Liver (tissue), 9 donors: ENCODE measurements around the gene ZC3H11A. TPM values are rescaled to one million over a fixed set of nuclear protein-coding genes. Genes with fewer than 3 reads are reported as not detected.
A peak's percentile ranks its signal among the peaks of the same experiment; 100 is the strongest.

Experiments used
- DNase-seq: peaks from one replicate; pipeline ENCODE4 v3.0.0-alpha.2; 2017; ENCODE audit warnings: low spot score
- H3K27ac ChIP-seq, 2 donors: one replicate each; pipeline ENCODE4 v1.7.0; 2013; ENCODE audit warnings: inconsistent platforms in 2 of 2, low read length in 2 of 2, control low read depth in 1 of 2, low read depth in 1 of 2, mild to moderate bottlenecking in 1 of 2
- H3K27me3 ChIP-seq, 4 donors: one replicate each; pipeline versions ENCODE4 v1.6.1 to v1.7.0; 2013; ENCODE audit warnings: low read length in 3 of 4, inconsistent platforms in 1 of 4, mild to moderate bottlenecking in 1 of 4, moderate library complexity in 1 of 4; ENCODE audit not compliant: control insufficient read depth in 4 of 4, insufficient read depth in 4 of 4
- H3K36me3 ChIP-seq, 4 donors: one replicate each; pipeline versions ENCODE4 v1.6.1 to v1.7.0; 2013; ENCODE audit warnings: low read length in 3 of 4, mild to moderate bottlenecking in 3 of 4, low read depth in 1 of 4, moderate library complexity in 1 of 4; ENCODE audit not compliant: control insufficient read depth in 4 of 4, insufficient read depth in 3 of 4
- H3K4me1 ChIP-seq, 4 donors: one replicate each; pipeline versions ENCODE4 v1.6.1 to v1.7.0; 2013; ENCODE audit warnings: low read length in 3 of 4, mild to moderate bottlenecking in 3 of 4, moderate library complexity in 1 of 4; ENCODE audit not compliant: control insufficient read depth in 4 of 4, insufficient read depth in 4 of 4
- H3K4me3 ChIP-seq, 3 donors: one replicate each; pipeline versions ENCODE4 v1.6.1 to v1.7.0; 2013; ENCODE audit warnings: low read length in 3 of 3, control low read depth in 1 of 3, low read depth in 1 of 3, mild to moderate bottlenecking in 1 of 3
- H3K9ac ChIP-seq, 2 donors: one replicate each; pipeline ENCODE4 v1.7.0; 2013; ENCODE audit warnings: low read length in 2 of 2, mild to moderate bottlenecking in 2 of 2, moderate library complexity in 2 of 2, control low read depth in 1 of 2, low read depth in 1 of 2
- H3K9me3 ChIP-seq, 4 donors: one replicate each; pipeline versions ENCODE4 v1.6.1 to v1.7.0; 2013; ENCODE audit warnings: low read length in 3 of 4; ENCODE audit not compliant: control insufficient read depth in 4 of 4
- ATF3 ChIP-seq: IDR thresholded peaks from 2 replicates; pipeline ENCODE4 v1.6.1; 2016; ENCODE audit warnings: antibody characterized with exemption
- CTCF ChIP-seq: fragments of 150-350 bp; IDR thresholded peaks from 2 replicates; pipeline ENCODE4 v1.5.1; 2017; ENCODE audit warnings: improper control_type of control experiment, low read depth, low read length; ENCODE audit not compliant: missing input control
- EGR1 ChIP-seq, 2 donors: IDR thresholded peaks; 2 replicates each; pipeline ENCODE4 v1.6.1; 2016 to 2018; ENCODE audit warnings: antibody characterized with exemption in 2 of 2, low read depth in 2 of 2
- FOXA1 ChIP-seq: IDR thresholded peaks from 2 replicates; pipeline ENCODE4 v1.6.1; 2016; ENCODE audit warnings: antibody characterized with exemption
- FOXA2 ChIP-seq: IDR thresholded peaks from 2 replicates; pipeline ENCODE4 v1.6.1; 2016; ENCODE audit warnings: antibody characterized with exemption
- GABPA ChIP-seq, 2 donors: IDR thresholded peaks in 1 of 2; conservative IDR thresholded peaks in 1 of 2; 2 replicates each; pipeline ENCODE4 v1.6.1; 2016; ENCODE audit warnings: antibody characterized with exemption in 2 of 2, mild to moderate bottlenecking in 1 of 2, moderate library complexity in 1 of 2
- HNF4A ChIP-seq, 2 donors: conservative IDR thresholded peaks; 2 replicates each; pipeline ENCODE4 v1.6.1; 2016; ENCODE audit warnings: antibody characterized with exemption in 2 of 2, mild to moderate bottlenecking in 2 of 2
- HNF4G ChIP-seq: IDR thresholded peaks from 2 replicates; pipeline ENCODE4 v1.6.1; 2016; ENCODE audit warnings: antibody characterized with exemption
- JUND ChIP-seq, 2 donors: IDR thresholded peaks; 2 replicates each; pipeline ENCODE4 v1.6.1; 2016; ENCODE audit warnings: antibody characterized with exemption in 2 of 2
- MAX ChIP-seq: IDR thresholded peaks from 2 replicates; pipeline ENCODE4 v1.6.1; 2016; ENCODE audit warnings: antibody characterized with exemption
- NR2F2 ChIP-seq: IDR thresholded peaks from 2 replicates; pipeline ENCODE4 v1.6.1; 2016; ENCODE audit warnings: antibody characterized with exemption
- RAD21 ChIP-seq, 2 donors: IDR thresholded peaks; 2 replicates each; pipeline ENCODE4 v1.6.1; 2016; ENCODE audit warnings: antibody characterized with exemption in 2 of 2, mild to moderate bottlenecking in 2 of 2
- REST ChIP-seq: IDR thresholded peaks from 2 replicates; pipeline ENCODE4 v1.6.1; 2016; ENCODE audit warnings: antibody characterized with exemption, mild to moderate bottlenecking
- RXRA ChIP-seq, 2 donors: IDR thresholded peaks; 2 replicates each; pipeline ENCODE4 v1.6.1; 2017 to 2018; ENCODE audit warnings: antibody characterized with exemption in 2 of 2, mild to moderate bottlenecking in 1 of 2
- SP1 ChIP-seq: IDR thresholded peaks from 2 replicates; pipeline ENCODE4 v1.6.1; 2018; ENCODE audit warnings: antibody characterized with exemption, mild to moderate bottlenecking
- TAF1 ChIP-seq: conservative IDR thresholded peaks from 2 replicates; pipeline ENCODE4 v1.6.1; 2016; ENCODE audit warnings: antibody characterized with exemption, mild to moderate bottlenecking
- YY1 ChIP-seq: IDR thresholded peaks from 2 replicates; pipeline ENCODE4 v1.6.1; 2016; ENCODE audit warnings: antibody characterized with exemption, mild to moderate bottlenecking
- ZBTB33 ChIP-seq: IDR thresholded peaks from 2 replicates; pipeline ENCODE4 v1.6.1; 2016; ENCODE audit warnings: antibody characterized with exemption
- WGBS: extraction: QIAGEN DNeasy Blood & Tissue Kit; methylation state at CpG from one replicate; pipeline ENCODE4 v1.1.7; 2013; 5-methylcytosine and 5-hydroxymethylcytosine counted together
- polyA plus RNA-seq, 2 donors: library from polyadenylated mRNA; stranded (reverse) in 1 of 2; unstranded in 1 of 2; fragments of 200-250 nt in 1 of 2; fragments of >200 nt in 1 of 2; fragmentation: Nextera tagmentation in 1 of 2; extraction: Ambion mirVana in 1 of 2; gene quantifications; one replicate each; pipeline versions ENCODE4 v1.2.1 to v1.2.3, GENCODE V29; 2013 to 2015
- total RNA-seq, 2 donors: library from RNA; depleted of rRNA; stranded (reverse); fragments of >200 nt; gene quantifications; one replicate each; pipeline ENCODE4 v1.2.3, GENCODE V29; 2014
- donor health status: healthy.
- donor health status: healthy.
- donor health status: healthy.
- donor health status: healthy.
- donor health status: healthy.

The ZC3H11A gene
- total RNA-seq (10 to 100 TPM; 39.1 to 76.8 TPM), polyA plus RNA-seq (10 to 100 TPM; 14.9 to 21.2 TPM)

GRCh38 chr1:203795441-203796235 is at the start of gene ZC3H11A, which contains the start of gene ZBED6:
Gene ZC3H11A, plus strand, starts transcription at chr1:203795623. Its CDS starts 21,448 bp downstream, at chr1:203817071.
Gene ZBED6, plus strand, starts transcription at chr1:203795623. Its CDS starts 1,900 bp downstream, at chr1:203797523.
- DNase-seq = peak; percentile 95
- Histone ChIP-seq H3K27me3 (no peaks in the 10 kb centered on the region), H3K27ac (peak within 1 kb of the TSS; percentile 90 to 99), H3K9me3 (no peaks in the 10 kb centered on the region), H3K4me3 (peak within 1 kb of the TSS; percentile 58 to 96 (median 93)), H3K36me3 (no peaks in the 10 kb centered on the region), H3K4me1 (peaks cover 7 to 35% (median 17%) of the 10 kb centered on the region in 4 donors), H3K9ac (peak within 1 kb of the TSS; percentile 96 to 99)
- WGBS = under 1% methylated on average over 59 of the region's 59 CpGs
- no peak for TF ChIP-seq CTCF
- TF ChIP-seq MAX = peak; percentile 57
- no peak for TF ChIP-seq HNF4G
- peak in 1 of 2 donors; percentile 78 for TF ChIP-seq GABPA (IDR thresholded peaks at IDR 0.05 in 1 of 2, conservative IDR thresholded peaks at IDR 0.05 in 1 of 2)
- peak; percentile 64 for TF ChIP-seq TAF1
- TF ChIP-seq ATF3 = no peak
- peak; percentile 100 for TF ChIP-seq YY1
- TF ChIP-seq FOXA2 = peak; percentile 41
- TF ChIP-seq HNF4A (conservative IDR thresholded peaks at IDR 0.05) = peak; percentile 32 to 39
- peak; percentile 52 for TF ChIP-seq ZBTB33
- TF ChIP-seq REST = peak; percentile 42
- peak in 1 of 2 donors; percentile 40 for TF ChIP-seq JUND (IDR thresholded peaks at IDR 0.05)
- TF ChIP-seq RXRA (IDR thresholded peaks at IDR 0.05) = peak; percentile 52 to 58
- TF ChIP-seq EGR1 (IDR thresholded peaks at IDR 0.05; ENCODE audit: low read depth in 2 of 2) = no peak
- TF ChIP-seq FOXA1 = no peak
- TF ChIP-seq SP1 = peak; percentile 61
- TF ChIP-seq RAD21 (IDR thresholded peaks at IDR 0.05) = peak; percentile 2 to 36
- TF ChIP-seq NR2F2 = peak; percentile 85
